GM10248 (cell line): ENCODE measurements around the gene COL15A1.

Experiments used
- CTCF ChIA-PET: fragments of 300-600 bp; sonication (Branson Sonifier 250); formaldehyde crosslinking; extraction: SDS; loops from one replicate; lab custom pipeline; 2021; ENCODE audit warnings: antibody characterized with exemption; lab: Yijun Ruan, JAX
- POLR2A ChIA-PET: fragments of 350-650 bp; sonication (Branson Sonifier 250); formaldehyde crosslinking; extraction: SDS; loops from one replicate; lab custom pipeline; 2020; ENCODE audit warnings: antibody characterized with exemption; lab: Yijun Ruan, JAX
- DNase-seq: peaks from one replicate; pipeline ENCODE4 v3.0.0; 2012; ENCODE audit errors: extremely low spot score
- CTCF ChIP-seq: IDR thresholded peaks from 2 replicates; pipeline ENCODE4 v1.5.1; 2012; ENCODE audit warnings: mild to moderate bottlenecking, low read depth; ENCODE audit errors: extremely low read depth, missing control alignments, control extremely low read depth

COL15A1 gene

GRCh38 chr9:98929071-98929470 is 14.6 kb upstream of the COL15A1 start:
- ChIA-PET CTCF (interaction anchor here (0.9 to 1.3 kb wide), 2 partner anchors 11 to 212 kb away, joined by 3 to 6 read pairs; no protein-coding TSS in a partner anchor), POLR2A (no interaction called here)
- DNase-seq: no peak
- TF ChIP-seq CTCF: no peak

- TF ChIP-seq CTCF: no peak
- ChIA-PET CTCF (interaction anchor here (0.9 to 1.6 kb wide), 4 partner anchors 11 to 211 kb away, joined by 3 to 6 read pairs (median 3); no protein-coding TSS in a partner anchor), POLR2A (no interaction called here)
- no peak for DNase-seq
These were observed 13.8 kb upstream of the COL15A1 start for GRCh38 chr9:98929895-98930341.

- POLR2A ChIA-PET: no interaction called here
- CTCF ChIA-PET: interaction anchor here (1.0 to 1.6 kb wide), 2 partner anchors 21 to 83 kb away, joined by 3 read pairs; no protein-coding TSS in a partner anchor
- DNase-seq: no peak
- no peak for TF ChIP-seq CTCF
These were observed 12.9 kb upstream of the COL15A1 start for GRCh38 chr9:98930792-98931191.

GRCh38 chr9:98931600-98932389 is 11.9 kb upstream of the COL15A1 start:
- ChIA-PET CTCF (no interaction called here), POLR2A (no interaction called here)
- TF ChIP-seq CTCF: no peak
- DNase-seq: no peak

GRCh38 chr9:98933185-98933584 is 10.5 kb upstream of the COL15A1 start:
- no peak for TF ChIP-seq CTCF
- CTCF ChIA-PET: no interaction called here
- POLR2A ChIA-PET: no interaction called here
- no peak for DNase-seq

GRCh38 chr9:98933890-98934289 is 9.8 kb upstream of the COL15A1 start:
- ChIA-PET POLR2A (no interaction called here), CTCF (no interaction called here)
- TF ChIP-seq CTCF: no peak
- DNase-seq: no peak
